Subcutaneous adipose tissue (tissue), 4 donors: ENCODE measurements around the gene NME4. TPM values are rescaled to one million over a fixed set of nuclear protein-coding genes. Genes with fewer than 3 reads are reported as not detected.

Source experiments
- total RNA-seq, 4 donors: library from RNA; depleted of rRNA; stranded (reverse); fragments of >200 nt; gene quantifications; one replicate each; pipeline ENCODE4 v1.1.0, GENCODE V29; 2016
- TF ChIP-seq, protein P1 (sequence below): fragments of 450-650 bp; IDR thresholded peaks from one replicate; pipeline ENCODE4 v1.5.1; 2016; ENCODE audit warnings: low read depth, mild to moderate bottlenecking, control low read depth, antibody characterized with exemption, moderate library complexity

Gene NME4
- total RNA-seq, 4 donors from 2014 or later: 62.1 to 120 (median 96.5) TPM

GRCh38 chr16:366476-366875, 30.5 kb upstream of the NME4 start:
- TF ChIP-seq, protein P1, sequence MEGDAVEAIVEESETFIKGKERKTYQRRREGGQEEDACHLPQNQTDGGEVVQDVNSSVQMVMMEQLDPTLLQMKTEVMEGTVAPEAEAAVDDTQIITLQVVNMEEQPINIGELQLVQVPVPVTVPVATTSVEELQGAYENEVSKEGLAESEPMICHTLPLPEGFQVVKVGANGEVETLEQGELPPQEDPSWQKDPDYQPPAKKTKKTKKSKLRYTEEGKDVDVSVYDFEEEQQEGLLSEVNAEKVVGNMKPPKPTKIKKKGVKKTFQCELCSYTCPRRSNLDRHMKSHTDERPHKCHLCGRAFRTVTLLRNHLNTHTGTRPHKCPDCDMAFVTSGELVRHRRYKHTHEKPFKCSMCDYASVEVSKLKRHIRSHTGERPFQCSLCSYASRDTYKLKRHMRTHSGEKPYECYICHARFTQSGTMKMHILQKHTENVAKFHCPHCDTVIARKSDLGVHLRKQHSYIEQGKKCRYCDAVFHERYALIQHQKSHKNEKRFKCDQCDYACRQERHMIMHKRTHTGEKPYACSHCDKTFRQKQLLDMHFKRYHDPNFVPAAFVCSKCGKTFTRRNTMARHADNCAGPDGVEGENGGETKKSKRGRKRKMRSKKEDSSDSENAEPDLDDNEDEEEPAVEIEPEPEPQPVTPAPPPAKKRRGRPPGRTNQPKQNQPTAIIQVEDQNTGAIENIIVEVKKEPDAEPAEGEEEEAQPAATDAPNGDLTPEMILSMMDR: no peak

DNA sequence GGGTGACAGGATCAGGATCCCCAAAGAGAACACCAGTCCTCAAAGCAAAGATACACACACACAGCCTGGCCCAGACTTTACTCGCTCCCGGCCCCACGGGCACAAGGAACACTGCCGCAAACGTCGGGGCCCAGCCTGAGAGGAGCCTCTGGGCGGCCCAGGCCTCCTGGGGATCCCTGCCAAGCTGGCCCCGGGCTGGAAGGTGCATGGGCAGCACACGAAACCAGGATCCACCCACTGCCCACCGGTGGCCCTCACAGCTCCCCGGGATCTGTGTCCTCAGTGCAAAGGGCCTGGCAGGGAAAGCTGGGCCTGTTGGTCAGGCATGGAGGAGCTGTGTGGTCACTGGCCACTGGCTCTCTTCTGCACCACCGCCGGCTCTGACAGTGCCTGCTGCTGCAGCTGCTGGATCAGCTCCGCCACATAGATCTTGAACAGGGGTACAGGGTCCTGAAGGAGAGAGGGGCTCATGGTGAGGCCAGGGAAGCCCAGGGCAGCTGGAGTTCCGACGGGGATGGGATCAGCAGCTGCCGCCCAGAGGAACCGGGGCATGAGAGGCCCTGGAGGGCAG, 29.6 kb upstream of the NME4 start:
- TF ChIP-seq, protein P1: no peak

DNA sequence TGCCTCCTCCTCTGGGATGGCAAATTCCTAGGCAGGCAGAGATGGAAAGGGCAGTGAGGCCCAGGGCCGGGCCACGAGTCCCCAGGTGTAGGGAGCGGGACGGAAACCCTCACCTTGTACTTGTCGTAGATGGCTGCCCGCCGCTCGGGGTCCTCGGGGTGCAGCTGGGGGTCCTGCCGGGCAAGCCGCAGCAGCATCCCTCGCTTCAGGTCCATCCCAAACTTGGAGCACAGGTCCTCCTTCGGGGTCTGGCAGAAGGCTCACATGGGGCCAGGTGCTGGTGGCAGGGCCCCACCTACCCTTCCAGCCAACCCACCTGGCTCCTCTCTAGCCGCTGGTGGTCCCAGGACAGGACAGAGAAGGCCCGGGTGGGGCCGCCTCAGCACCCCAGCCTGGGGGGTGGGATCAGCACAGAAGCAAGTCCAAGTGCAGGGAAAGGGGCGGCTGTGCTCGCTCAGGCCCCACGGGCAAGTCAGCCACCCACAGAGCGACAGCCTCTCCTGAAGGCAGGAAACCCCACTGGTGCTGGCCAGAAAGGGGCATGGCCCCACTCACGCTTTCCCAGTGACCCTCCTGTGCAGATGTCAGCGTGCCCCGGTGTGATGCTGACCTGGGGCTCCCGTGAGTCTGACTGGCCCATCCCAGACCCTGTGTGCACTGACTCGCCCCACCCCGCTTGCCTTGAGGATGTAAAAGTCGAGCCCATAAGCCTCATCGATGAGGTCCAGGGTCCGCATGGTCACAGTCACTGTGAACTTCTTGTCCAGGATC, 28.4 kb upstream of the NME4 start:
- TF ChIP-seq, protein P1: no peak

GRCh38 chr16:369275-369865, 27.6 kb upstream of the NME4 start:
- TF ChIP-seq, protein P1: no peak

DNA sequence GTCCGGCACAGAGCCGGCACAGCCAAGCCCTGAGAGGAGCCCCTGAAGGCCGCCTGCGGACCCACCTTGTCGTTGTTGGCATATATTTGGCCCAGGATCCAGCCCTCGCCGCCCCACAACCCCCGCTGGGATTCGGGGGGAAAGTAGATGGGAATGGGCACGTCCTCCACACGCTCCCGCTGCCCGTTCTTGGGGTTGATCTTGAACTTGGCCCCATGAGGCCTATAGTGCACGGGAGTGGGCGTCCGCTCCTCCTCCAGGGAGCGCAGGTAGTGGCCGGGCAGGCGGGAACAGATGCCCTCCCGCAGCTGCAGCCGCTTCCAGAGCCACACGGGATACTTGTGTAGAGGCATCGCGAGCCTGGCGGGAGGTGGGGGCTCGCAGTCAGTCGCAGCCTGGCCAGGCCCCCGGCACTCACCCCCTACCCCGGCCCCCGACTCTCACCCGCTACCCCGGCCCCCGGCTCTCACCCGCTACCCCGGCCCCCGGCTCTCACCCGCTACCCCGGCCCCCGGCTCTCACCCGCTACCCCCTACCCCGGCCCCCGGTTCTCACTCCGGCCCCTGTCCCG, 27.0 kb upstream of the NME4 start:
- TF ChIP-seq, protein P1: no peak

GRCh38 chr16:370443-370842, 26.6 kb upstream of the NME4 start, which contains the start of gene MRPL28:
MRPL28 (minus strand) TSS chr16:370538; CDS start chr16:370218, 320 bp downstream.
- TF ChIP-seq, protein P1: no peak

- TF ChIP-seq, protein P1: no peak
These were observed 26.0 kb upstream of the NME4 start for GRCh38 chr16:370979-371514.
